ENCODE data around the gene LTC4S.

GRCh38 chr5:179812135-179812825, 18.5 kb downstream of the LTC4S start:
- TF ChIP-seq CTCF (IDR thresholded peaks at IDR 0.05): no peak
- no peak for TF ChIP-seq POLR2A (IDR thresholded peaks at IDR 0.05)
